ENCODE results near the gene UTP14A.

The UTP14A gene

GRCh38 chrX:129976441-129976840, 70.5 kb downstream of the UTP14A start:
- no peaks in the 10 kb centered on the region for H3K9me3 ChIP-seq (replicated peaks; ENCODE audit: insufficient read depth, low read length)
- no peaks in the 10 kb centered on the region for H3K36me3 ChIP-seq (replicated peaks; ENCODE audit: insufficient read depth, low read length)
- H3K79me2 ChIP-seq (ENCODE audit: low read length): no peaks in the 10 kb centered on the region
- H3K4me1 ChIP-seq (ENCODE audit: low read length): peaks cover 9% of the 10 kb centered on the region
- H3K4me2 ChIP-seq (ENCODE audit: low read depth, low read length): peak overlapping the region; percentile 20
- peak overlapping the region; percentile 52; the same call in 1 of the 2 replicates for H3K27ac ChIP-seq (ENCODE audit: low read length)
- H4K20me1 ChIP-seq (ENCODE audit: insufficient read depth, low read length): no peaks in the 10 kb centered on the region
- no peak for TF ChIP-seq EZH2 (optimal IDR thresholded peaks at IDR 0.05; ENCODE audit: low read depth, low read length)
- no peak for TF ChIP-seq EZH2phosphoT487 (IDR thresholded peaks at IDR 0.05; ENCODE audit: low read length)
- H3K27me3 ChIP-seq (replicated peaks; ENCODE audit: insufficient read depth, low read length): no peaks in the 10 kb centered on the region
- H3F3A ChIP-seq (ENCODE audit: insufficient read depth, low read length): no peaks in the 10 kb centered on the region
- no peaks in the 10 kb centered on the region for H3K9me2 ChIP-seq (replicated peaks; ENCODE audit: insufficient read depth, low read length)
- H2AFZ ChIP-seq (ENCODE audit: low read length): peak overlapping the region; percentile 58; the same call in 1 of the 2 replicates
- H3K4me3 ChIP-seq (ENCODE audit: low read length): no peak overlapping the region
- H3K9ac ChIP-seq (ENCODE audit: low read length): no peak overlapping the region
- peak; percentile 83 for DNase-seq

Measured in MM.1S (cell line).